Astrocyte of the hippocampus (primary cell): ENCODE data around the gene VAMP2.

Source experiments
- DNase-seq: peaks from one replicate; pipeline ENCODE4 v3.0.0; 2011; ENCODE audit warnings: low read depth, low spot score

The VAMP2 gene

DNA sequence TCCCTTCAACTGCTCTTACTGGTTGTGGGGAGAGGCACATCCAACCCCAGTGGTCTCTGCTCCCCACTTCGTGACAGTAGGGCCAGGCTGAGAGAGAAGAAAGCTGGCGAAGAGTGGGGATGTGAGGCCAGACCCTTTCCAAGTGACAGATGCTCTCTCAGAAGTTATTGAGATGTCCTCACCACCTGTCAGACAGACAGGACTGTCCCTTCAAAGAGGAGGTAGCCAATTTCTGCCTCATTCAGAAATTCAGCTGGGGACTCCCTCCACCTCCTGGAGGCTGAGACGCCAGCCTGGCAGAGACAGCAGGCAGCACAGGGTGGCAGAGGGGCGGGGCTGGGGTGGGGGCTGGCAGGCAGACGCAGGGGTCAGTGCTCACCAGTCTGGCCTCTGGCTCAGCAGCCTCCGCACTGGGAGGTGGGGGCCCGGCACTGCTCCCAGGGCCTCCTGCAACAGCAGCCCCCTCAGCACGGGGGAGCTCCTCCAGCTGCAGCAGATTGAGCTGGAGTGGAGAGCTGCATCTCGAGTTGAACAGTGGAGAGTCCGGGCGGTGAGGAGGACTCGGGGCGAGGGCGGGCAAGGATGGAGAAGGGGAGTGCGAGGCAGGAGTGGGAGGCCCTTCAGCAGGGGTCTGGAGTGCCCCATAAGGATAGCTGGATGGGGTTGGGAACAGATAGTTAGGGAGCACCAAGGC is 19.7 kb downstream of the VAMP2 start:
- no peak for DNase-seq

DNA sequence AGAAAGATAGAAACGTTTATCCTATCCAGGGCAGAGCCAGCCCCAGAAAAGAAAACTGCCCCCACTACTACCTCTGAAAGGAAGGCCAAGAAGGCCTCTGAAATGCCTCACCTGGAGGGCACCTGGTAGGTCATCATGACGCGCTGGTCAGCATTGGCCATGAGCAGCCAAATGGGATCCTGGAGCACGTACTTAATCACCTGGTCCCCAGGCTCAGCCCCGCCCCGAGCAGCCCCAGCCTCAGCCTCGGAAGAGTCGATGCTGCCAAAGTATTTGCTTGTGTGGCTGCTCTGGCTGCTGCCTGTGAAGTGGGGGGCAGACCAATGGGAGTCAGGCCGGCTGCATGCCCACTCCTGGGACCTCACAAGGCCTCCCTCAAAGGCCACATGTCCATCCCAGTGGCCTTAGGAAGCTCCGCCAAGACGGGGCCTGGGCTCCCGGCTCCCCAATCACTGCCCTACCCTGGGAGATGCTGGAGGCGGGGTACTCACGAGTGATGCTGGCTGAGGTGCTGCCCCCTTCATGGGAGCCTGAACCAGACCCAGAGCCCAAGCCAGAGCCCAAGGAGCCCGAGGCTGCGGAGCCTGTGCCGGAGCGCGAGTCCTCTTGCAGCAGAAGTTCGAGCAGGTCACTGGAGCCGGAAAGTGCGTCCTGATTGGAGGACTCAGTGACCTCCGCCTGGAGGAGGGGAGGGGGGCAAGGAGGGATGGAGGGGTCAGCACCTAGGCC is 20.4 kb downstream of the VAMP2 start:
- no peak for DNase-seq

DNA sequence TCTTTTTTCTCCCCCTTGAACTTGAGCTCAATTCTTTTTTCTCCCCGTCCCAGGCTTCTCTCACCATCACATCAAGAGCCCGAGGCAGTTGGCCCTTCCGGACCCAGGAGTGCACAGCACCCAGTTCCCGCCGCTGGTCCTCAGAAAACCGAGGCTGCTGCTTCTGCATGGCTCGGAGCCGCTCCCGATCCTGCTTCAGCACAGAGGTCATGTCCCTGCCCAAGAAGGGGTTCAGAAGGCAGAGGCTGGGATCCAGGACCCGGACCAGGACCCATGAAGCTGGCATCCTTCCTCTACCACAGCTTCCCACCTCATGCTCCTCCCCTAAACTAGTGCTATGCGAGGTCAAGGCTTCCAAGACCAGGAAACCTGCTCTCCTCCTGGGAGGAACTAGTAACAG is 21.0 kb downstream of the VAMP2 start:
- no peak for DNase-seq

DNA sequence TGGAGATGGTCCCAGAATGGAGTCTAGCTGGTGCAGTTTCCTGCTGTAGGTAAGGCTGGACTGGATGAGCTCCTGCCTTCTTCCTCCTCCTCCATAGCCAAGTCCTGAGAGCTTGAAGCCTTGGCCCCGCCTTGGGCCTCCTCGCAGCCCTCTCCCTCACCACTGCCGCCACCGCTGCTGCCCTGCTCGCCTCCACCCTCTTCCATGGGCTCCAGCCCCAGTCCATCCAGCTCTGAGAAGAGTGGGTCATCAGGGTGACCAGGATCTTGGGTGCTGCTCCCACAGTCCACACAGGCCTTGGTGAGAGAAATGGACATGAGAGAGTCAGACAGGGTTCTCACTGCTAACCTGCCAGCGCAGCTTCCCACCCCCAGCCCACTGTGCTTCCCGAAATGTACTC is 21.7 kb downstream of the VAMP2 start:
- DNase-seq = no peak

DNA sequence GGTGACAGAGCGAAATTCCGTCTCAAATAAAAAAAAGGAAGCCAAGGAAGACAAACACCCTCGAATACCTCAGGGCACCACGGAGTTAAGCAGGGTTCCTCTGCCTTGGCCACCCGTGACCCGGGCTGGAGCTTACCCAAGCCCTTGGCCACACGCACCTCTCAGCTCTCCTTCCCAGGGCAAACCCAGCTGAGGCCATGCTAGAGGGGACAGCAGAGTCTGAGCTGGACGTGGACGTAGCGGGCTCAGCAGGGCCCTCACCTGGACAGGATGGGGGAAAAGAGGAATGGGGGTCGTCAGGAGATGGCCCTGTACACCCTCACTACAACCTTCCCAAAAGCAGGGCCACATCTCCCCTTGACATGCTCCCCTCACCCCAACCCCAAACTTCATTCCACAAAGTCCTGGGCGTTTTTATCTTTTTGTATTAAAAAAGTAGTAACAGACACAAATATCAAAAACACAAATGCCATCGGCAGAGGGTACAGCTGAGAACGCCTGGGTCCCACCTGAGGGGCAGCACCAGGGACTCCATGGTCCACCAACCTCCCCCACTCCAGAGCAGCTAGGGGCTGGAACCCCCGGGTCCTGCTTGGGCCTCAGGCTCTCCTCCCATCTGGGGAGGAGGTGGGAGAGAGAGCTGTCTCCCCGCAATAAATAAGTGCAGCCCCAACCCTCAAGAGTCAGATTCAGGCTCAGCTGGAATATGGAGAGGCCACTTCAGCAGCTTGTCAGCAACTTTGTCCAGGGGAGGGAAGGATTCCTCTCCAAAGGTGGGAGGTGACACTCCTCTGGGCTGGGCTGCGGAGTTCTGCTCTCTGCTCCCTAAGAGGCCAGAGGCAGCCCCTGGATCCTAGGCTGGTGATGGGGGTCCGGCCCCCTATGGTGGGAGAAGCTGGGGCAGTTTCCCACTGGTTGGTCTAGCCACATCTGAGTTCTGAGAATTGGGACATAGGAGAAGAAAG is 22.4 kb downstream of the VAMP2 start:
- DNase-seq = no peak

DNA sequence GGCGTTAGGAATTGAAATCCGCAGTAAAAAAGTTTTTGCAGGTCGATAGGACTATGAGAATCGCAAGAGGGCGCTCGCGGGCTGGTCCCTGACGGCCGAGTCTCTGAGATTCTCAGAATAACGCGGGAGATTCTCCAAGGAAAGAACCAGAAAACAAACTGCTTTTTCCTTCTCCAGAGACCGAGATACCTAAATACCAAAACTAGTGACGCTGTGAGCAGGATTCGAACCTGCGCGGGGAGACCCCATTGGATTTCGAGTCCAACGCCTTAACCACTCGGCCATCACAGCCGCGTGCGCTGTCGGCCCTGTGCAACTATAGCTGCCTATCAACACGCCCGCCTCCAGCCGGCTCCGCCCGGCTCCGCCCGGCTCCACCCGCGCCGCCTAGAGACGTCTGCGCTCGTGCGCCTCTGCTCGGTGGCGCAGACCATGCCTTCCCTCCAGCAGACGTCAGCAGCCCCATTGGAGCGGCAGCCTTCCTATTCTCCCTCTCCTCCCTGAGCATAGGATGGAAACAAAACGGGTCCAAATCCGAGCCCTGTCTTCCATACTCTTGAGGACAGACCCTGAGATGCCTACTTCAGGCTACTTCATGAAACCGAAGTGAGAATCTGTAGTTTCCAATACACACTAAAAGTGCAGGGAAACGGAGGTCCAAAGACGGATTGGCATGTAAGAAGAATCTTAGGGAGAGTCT is 23.9 kb downstream of the VAMP2 start:
- peak; percentile 98 for DNase-seq

DNA sequence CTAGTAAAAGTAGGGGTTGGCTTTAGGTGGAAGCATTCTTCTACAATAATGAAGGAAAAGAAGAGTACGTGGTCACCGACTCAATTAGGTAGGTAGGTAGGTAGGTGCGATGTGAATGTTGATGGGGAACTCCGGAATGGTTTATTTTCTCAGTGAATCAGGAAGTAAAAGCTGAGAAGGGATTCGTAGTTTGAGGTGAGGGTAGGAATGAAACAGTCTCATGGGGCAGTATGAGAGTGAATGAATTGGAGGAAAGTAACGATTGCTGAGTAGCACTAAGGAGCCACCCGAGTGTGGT is 24.4 kb downstream of the VAMP2 start:
- no peak for DNase-seq

DNA sequence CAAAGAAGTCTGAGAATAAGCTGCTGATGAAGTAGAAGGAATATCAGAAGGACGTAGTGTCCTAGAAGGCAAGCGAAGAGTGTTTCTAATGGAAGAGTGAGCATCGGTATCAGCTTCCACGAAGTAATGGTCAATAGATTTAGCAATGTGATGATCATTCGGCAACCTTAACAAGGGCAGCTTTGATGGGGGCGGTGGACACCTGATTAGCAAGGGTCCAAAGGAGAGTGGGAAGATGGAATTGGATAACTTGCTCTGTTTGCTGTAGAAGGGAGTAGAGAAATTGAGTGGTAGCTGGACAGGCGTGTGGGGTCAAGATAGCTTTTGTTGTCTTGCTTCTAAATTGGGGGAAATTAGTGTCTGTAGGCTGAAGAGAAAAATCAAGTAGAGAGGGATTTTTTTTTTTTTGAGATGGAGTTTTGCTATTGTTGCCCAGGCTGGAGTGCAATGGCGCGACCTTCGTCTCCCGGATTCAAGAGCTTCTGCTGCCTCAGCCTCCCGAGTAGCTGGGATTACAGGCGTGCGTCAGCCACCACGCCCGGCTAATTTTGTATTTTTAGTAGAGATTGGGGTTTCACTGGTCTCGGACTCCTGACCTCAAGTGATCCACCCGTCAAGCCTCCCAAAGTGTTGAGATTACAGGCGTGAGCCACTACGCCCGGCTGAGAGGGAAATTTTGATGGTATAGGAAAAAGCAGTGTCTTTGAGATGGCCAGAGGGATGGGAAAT is 24.9 kb downstream of the VAMP2 start:
- DNase-seq = no peak

DNA sequence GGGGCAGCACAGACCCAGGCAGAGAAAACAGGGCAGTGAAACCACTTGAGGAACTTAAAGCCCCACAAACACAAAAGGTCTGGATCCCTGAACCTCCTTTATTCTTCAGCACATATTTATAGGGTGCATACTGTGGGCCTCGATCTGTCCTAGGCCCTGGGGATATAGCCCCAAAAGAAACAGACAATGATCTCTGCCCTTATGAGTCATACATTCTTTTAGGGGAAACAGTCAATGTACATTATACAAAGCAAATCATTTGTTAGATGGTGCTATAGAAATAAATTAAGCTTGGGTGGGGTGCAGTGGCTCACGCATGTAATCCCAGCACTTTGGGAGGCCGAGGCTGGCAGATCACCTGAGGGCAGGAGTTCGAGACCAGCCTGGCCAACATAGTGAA is 28.8 kb downstream of the VAMP2 start:
- no peak for DNase-seq

DNA sequence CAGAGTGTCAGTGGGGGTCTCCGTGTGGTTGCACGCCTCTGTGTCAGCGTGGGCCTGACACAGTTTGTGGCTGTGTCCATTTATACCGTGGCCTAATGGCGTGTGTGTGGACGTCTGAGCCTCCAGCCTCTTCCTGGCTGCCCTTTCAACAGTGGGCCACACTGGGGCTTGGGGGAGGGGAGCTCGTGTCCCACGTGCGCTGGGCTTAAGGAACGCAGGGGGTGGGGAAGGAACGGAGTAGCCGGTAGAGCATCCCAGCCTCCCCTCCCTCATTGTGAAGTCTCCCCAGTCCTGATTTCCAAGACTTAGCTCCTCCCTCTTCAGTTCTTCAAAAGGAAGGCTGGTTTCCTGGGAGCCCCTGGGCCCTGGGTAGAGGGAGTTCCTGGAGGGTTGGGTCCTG is 29.3 kb downstream of the VAMP2 start:
- DNase-seq = no peak

DNA sequence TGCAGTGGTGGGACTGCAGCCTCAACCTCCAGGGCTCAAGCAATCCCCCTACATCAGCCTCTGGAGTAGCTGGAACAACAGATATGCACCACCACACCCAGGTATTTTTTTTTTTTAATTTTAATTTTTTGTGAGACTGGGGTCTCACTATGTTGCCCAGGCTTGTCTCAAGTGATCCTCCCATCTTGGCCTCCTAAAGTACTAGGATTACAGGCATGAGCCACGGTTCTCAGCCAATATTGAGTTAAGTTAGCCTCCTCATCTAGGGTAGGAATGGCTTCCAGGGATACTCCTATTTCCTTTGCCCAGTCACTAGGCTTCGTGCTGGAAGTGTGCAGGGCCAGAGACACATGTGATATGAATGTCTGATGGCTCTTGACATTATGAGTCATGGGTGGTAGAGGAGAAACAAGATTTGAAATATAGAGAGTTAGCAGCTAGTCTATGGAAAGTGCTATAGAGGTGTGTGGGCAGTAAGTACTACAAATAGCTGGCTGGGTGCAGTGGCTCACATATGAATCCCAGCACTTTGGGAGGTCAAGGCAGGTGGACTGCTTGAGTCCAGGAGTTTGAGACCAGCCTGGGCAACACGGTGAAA is 30.8 kb downstream of the VAMP2 start:
- DNase-seq = no peak

DNA sequence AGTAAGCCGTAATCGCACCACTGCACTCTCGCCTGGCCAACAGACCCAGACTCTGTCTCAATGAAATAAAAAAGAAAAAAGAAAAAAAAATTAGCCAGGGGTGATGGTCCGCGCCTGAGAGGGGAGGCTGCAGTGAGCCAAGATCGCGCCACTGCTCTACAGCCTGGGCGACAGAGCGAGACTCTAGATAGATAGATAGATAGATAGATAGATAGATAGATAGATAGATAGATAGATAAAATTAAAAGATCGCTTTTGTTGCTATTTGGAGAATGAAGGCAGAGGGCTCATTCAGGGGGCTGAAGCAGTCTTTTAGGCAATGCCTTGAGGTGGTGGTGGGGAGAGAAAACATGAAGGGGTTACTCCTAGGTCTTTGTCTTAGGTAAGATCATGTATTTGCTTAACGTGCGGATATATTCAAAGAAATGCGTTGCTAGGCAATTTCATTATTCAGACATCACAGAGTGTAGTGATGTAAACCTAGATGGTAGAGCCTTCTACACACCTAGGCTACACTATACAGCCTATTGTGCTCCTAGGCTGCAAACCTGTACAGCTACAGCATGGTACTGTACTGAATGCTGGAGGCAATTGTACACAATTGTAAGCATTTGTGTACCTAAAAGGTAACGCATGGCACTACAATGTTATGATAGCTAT is 34.5 kb downstream of the VAMP2 start:
- no peak for DNase-seq

DNA sequence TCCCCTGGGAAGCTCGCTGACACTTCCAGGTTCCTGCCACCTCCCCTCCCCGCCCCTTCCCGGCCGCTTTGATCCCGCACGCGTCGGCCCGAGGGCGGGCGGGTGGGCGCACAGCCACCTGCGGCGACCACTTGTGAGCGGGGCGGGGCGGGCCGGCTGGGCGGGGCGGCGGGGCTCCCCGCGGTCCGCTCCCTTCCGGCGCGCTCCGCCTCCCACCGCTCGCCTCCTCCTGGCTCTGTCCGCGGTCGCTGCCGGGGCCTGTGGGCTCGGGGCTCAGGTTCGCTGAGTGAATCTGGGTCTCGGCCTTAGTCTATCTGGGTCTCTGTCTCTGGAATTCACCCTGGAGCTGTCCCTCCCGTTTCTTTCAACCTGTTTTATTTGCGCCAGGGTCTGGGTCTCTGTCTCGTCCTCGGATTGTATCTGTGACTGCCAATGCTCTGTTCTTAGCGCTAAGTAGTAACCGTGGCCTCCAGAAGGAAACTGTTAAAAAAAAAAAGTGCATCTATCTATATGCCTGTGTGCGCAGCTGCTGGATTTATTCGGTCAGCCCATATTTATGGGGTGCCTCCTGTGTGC is 36.2 kb downstream of the VAMP2 start:
- DNase-seq = peak; percentile 67

DNA sequence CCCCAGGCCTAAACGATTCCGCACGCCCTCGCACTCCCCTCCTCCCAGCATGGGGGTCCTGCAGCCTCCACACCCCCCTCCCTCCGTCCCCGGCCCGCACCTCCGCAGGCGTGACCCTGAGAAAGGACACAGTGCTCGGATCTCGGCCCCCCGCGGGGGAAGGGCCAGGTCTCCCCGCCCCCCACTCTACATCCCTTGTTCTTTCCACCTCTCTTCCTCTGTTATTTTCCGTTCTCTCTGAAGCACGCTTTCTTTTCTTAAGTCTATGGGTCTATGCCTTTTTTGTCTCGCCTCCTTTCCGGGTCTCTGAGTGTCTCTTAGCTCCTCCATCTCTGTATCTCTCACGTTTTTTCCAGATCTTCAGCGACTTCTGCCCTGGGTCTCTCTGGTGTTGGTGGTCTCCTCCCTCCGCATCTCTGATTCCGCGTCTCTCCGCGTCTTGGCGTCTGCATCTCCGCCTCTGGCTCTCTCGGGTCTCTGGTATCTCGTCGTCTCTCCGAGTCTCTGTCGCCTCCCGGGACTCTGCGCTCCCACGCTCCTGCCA is 36.7 kb downstream of the VAMP2 start:
- no peak for DNase-seq

DNA sequence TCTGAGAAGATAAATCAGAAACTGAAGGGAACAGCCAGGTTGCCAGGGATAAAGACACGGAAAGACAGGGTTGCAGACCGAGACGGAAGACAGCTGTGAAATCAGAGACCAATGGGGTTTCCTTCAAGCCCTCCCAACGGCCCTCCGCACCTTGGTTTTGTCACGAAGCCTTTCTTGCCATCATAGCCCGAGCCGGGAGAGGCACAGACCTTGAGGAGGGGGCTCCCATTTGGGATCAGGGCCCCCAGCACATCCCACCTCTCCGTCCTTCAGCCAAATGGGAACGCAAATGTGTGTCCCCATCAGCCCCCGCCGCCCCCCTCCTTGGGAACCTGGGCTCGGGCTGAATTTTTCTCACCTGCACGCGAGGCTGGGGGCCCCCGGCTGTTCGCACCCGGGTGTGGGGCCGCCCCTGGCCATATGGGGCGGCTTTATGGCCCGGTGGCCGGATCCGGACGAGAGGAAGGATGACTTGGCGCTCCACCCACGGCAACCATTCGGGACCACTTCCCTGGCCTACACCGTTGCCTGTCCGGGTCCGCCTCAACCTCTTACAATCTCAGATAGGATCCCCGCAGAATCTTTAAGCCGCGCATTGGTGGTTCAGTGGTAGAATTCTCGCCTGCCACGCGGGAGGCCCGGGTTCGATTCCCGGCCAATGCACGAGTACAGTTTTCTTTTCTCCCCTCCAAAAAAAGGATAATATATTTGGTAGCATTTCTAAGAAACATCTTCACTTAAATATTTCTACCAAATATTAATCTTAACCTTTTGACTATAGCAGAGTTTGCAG is 37.4 kb downstream of the VAMP2 start:
- peak; percentile 78 for DNase-seq

DNA sequence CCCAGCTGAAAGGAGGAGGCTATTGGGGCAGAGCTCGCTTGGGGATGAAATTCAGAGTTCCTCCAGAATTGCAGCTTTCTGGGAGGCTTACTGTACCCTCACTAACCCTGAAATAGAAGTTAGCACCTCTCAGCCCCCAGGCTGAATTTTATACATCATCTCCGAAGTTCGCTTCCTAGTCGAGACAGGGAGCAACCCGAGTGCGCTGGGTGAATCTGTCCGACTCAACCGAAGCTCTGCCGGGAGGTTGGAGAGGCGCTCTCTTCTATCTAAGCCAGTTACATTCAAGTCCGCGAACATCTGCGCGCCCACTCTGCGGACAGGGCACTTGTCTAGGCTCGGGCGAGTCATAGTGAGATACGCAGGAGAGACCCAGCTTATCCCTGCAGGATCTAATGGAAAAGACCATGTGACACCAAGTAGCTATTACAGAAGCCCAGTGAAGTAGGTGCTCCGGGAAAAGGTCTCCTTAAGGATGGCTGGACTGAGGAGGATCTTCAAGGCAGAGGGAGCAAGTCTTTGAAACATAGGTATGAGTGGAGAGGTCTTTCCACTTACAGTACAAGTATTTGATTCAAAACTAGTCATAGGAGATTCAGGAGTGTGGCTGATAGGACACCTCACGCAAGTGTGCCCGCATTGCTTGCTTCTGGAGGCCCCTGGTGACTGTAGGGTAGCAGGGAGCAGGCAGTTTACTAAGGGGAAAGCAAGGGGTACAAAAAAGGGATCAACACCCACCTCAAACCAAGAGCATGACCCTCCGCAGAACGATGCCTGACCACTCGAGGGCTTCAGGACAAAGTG is 38.2 kb downstream of the VAMP2 start:
- no peak for DNase-seq

DNA sequence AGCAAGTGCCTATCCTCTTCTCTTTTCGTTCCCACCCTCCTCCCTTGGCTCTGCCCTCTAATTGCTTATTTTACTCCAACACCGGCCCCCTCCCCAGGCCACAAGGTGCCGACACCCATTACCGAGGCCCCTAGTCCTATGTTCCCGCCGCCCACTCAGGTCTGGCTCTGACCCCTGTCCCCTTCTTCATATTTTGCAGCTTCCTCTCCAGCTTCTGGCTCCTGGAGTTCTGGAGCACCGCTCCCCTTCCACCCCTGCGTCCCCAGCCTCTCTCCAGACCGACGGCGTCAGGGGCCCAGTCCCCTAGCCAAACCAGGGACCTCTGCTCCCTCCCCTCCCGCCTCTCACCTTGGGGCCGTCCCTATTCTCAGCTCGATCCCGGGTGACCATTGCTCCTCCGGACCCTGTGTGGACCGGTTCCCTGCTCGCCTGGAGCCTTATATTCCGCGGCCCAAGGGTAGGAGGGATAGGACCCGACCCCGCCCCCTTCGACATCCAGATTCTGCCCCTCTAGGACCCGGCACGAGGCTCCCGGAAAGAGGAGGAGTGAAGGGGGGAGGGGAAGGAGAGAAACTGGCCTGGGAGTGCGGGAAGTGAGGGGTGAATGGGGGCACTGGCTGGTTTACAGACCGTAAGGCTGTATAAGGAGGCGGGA is 38.9 kb downstream of the VAMP2 start, which contains the start of gene HES7:
TSS of gene HES7 (minus strand) at position 412 of the 655 bp plus-strand sequence. CDS start at position 390, 22 bp downstream.
- DNase-seq = no peak
